Transverse colon (tissue), 4 donors: ENCODE measurements around the gene MAPK13. TPM values are rescaled to one million over a fixed set of nuclear protein-coding genes. Genes with fewer than 3 reads are reported as not detected.

ENCODE experiments used
- DNase-seq: peaks from one replicate; pipeline ENCODE4 v3.0.0-alpha.2; 2019
- H3K27ac ChIP-seq, 4 donors: fragments of 200-600 bp; sonication (generic); 2 replicates each; pipeline ENCODE4 v1.5.1; 2016 to 2018; ENCODE audit warnings: inconsistent platforms in 4 of 4
- H3K27me3 ChIP-seq: fragments of 200-600 bp; sonication (generic); 2 replicates; pipeline ENCODE4 v1.5.1; 2017; ENCODE audit warnings: inconsistent platforms
- H3K36me3 ChIP-seq, 4 donors: fragments of 200-600 bp; sonication (generic); 2 replicates each; pipeline ENCODE4 v1.5.1; 2017 to 2019; ENCODE audit warnings: inconsistent platforms in 4 of 4
- H3K4me1 ChIP-seq, 4 donors: fragments of 200-600 bp; sonication (generic); 2 replicates each; pipeline ENCODE4 v1.5.1; 2017 to 2020; ENCODE audit warnings: inconsistent platforms in 4 of 4
- H3K4me3 ChIP-seq, 4 donors: fragments of 200-600 bp; sonication (generic); 1 replicate in 1 of 4; 2 replicates in 3 of 4; pipeline versions ENCODE4 v1.5.1 to v1.6.1; 2017 to 2019; ENCODE audit warnings: inconsistent platforms in 4 of 4
- H3K9me3 ChIP-seq, 2 donors: fragments of 200-600 bp; sonication (generic); 2 replicates each; pipeline ENCODE4 v1.5.1; 2017 to 2019; ENCODE audit warnings: inconsistent platforms in 2 of 2
- CTCF ChIP-seq, 5 experiments: fragments of 200-600 bp in 3 of 5; fragments of 450-650 bp in 2 of 5; sonication (generic) in 3 of 5; IDR thresholded peaks; 1 replicate in 2 of 5; 2 replicates in 3 of 5; pipeline ENCODE4 v1.5.1; 2016 to 2017; ENCODE audit warnings: antibody characterized with exemption in 5 of 5, inconsistent platforms in 3 of 5, mild to moderate bottlenecking in 2 of 5, moderate library complexity in 1 of 5
- EP300 ChIP-seq: sonication (generic); formaldehyde crosslinking; IDR thresholded peaks from one replicate; pipeline ENCODE4 v1.6.1; 2017; ENCODE audit warnings: antibody characterized with exemption, low read depth
- POLR2A ChIP-seq: fragments of 450-650 bp; IDR thresholded peaks from one replicate; pipeline ENCODE4 v1.6.1; 2016; ENCODE audit warnings: antibody characterized with exemption, mild to moderate bottlenecking, moderate library complexity
- POLR2AphosphoS5 ChIP-seq, 3 donors: sonication (generic); formaldehyde crosslinking; IDR thresholded peaks; one replicate each; pipeline ENCODE4 v1.6.1; 2016; ENCODE audit warnings: antibody characterized with exemption in 3 of 3
- WGBS, 2 donors: methylation state at CpG; one replicate each; pipeline ENCODE4 v1.1.5; 2018; ENCODE audit warnings: low coverage in 1 of 2; 5-methylcytosine and 5-hydroxymethylcytosine counted together
- in situ Hi-C, 4 donors: fragments of 200-750 bp; cut with MboI; loops; one replicate each; pipeline versions ENCODE4 v1.15.0 to v1.15.1; 2017; ENCODE audit warnings: low sequenced_read_pairs in 3 of 4, low pct_ligation_motif_present in 1 of 4, low pct_unique_long_range_greater_than_20kb in 1 of 4
- intact Hi-C: fragments of 100-400 bp; cut with DNase I; formaldehyde crosslinking; loops from one replicate; pipeline ENCODE4 v1.15.1; 2023; ENCODE audit warnings: low total_unique reads
- total RNA-seq, 4 donors: library from RNA; depleted of rRNA; stranded (reverse); fragments of >200 nt; gene quantifications; one replicate each; pipeline ENCODE4 v1.1.0, GENCODE V29; 2016

Gene MAPK13
- total RNA-seq, 4 donors from 2014 or later = 67.7 to 200 (median 146) TPM

DNA sequence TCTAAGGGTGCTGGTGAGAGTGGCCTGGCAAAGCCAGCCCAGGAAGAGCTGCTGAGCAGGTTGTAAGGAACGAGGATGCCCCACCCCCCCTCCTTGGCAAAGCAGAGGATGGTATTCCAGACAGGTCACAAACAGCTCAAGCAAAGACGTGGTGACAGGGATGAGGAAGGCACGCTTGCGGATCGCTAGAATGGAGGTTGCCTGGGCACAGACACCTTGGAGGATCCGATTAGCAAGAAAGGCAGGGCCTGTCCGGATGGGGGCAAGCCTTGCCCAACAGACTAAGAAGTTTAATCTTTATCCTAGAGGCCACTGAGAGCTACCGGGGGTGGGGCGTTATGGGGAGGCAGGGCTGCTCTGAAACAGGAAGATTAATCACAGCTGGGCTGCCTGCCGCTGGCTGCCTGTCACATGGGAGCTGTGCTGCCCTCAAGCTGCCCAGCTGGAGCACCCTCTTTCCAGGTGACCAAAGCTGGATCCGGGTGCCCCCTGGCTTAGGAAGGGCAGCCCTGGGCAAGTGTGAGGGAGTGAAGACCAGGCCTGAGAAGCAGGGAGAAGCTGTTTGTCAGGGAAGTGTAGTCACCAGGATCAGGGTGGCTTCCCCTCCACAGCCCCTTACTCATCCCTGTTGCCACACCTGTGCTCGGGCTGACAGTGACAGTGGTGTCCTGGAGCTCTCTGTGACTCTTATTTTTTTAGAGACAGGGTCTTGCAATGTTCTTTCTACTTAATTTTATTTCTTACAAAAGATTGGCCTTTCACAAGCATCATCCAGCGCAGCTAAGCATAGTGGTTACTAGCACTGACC lies 9.1 kb upstream of the MAPK13 start:
- peak; percentile 83 for DNase-seq
- intact Hi-C loops = no loop called here
- in situ Hi-C loops = loop anchor here in 1 of 4 donors (25.0 kb wide), 1 partner anchor 241 kb away; no protein-coding TSS in a partner anchor
- H3K4me1 ChIP-seq = peaks cover 14 to 47% (median 24%) of the 10 kb centered on the region in 4 donors
- peaks cover 0 to 3% (median 0%) of the 10 kb centered on the region in 4 donors for H3K36me3 ChIP-seq
- H3K27ac ChIP-seq = peak overlapping the region; percentile 81 to 86 (median 84)
- no peaks in the 10 kb centered on the region for H3K27me3 ChIP-seq
- peak in 1 of 3 donors; percentile 21 for TF ChIP-seq POLR2AphosphoS5 (IDR thresholded peaks at IDR 0.05)
- peak in 1 of 5 experiments; percentile 8 for TF ChIP-seq CTCF (IDR thresholded peaks at IDR 0.05)
- TF ChIP-seq EP300 = no peak
- H3K4me3 ChIP-seq = no peak overlapping the region
- 22 to 52% methylated on average over 3 to 12 of the region's 13 CpGs for WGBS, 2 donors
- no peaks in the 10 kb centered on the region for H3K9me3 ChIP-seq

DNA sequence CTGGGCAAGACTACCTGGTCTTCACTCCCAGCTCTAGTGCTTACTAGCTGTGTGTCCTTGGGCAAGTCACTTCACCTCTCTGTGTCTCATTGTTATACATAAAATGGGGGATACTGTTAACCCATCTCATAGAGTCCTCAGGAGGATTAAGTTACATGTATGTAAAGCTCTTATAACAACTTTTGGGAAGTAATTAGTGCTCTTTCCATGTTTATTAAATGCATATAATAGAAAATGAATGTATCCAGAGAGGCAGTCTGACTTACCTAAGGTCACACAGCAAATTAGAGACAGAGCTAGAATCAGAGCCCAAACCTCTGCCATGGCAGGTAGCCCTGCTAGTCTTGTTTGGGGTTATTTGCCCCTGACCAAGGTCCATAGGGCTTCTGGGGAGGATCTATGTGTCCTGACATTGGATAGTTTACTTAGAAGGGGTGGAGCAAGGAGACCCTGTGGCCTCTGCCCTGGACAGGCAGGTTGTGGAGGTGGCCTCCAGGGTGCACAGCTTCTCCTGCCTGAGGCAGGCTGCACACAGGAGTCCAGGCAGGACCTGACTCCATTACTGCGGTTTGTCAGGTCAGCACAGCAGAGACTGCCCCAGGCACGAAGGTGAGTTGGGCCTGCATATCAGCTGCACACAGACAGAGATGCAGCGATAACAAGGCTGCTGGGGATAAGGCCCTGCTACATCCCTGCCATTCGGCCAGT lies 8.4 kb upstream of the MAPK13 start:
- no peak for DNase-seq
- intact Hi-C loops (loop anchor here (2.0 kb wide), 1 partner anchor 71 kb away; no protein-coding TSS in a partner anchor), in situ Hi-C loops (loop anchor here in 1 of 4 donors (25.0 kb wide), 1 partner anchor 240 kb away; no protein-coding TSS in a partner anchor)
- Histone ChIP-seq H3K36me3 (no peaks in the 10 kb centered on the region), H3K27me3 (no peaks in the 10 kb centered on the region), H3K27ac (peak overlapping the region; percentile 81 to 86 (median 84)), H3K4me3 (no peak overlapping the region), H3K9me3 (no peaks in the 10 kb centered on the region), H3K4me1 (peaks cover 14 to 43% (median 24%) of the 10 kb centered on the region in 4 donors)
- 60 to 76% methylated on average over 2 to 4 of the region's 4 CpGs for WGBS, 2 donors
- TF ChIP-seq POLR2AphosphoS5 (IDR thresholded peaks at IDR 0.05) (no peak), CTCF (IDR thresholded peaks at IDR 0.05) (no peak)

DNA sequence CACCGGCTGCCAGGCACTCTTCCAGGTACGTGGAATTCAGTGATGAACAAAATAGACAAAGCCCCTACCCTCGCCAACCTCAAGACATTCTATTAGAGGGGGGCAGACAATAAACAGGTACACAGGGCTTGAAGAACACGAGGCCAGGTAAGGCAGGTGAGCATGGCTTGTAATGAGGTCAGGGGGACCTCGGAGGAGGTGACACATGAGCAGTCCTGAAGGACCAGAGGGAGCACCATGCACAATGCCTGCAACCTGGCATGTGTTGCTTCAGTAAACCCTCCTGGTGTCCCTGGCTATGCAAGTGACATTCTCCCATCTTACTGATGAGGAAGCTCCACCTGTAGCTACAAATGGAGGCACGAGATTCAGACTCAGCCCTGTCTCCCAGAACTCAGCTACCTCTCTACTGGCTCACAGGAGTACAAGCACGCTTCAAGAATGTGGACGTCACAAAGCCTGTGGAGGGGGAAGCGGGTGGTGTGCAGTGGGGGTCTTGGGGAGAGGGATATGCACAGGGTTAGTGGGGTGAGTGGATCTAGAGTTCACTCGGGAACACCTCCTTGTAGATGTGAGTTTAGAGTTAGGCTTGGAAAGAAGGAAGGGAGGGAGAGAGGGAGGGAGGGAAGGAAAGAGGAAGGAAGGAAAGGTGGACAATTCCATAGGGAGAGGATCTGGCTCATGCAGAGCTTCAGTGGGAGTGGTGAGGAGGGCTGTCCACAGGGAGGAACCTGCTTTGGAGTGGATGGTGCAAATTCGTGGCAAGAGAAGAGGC lies 7.6 kb upstream of the MAPK13 start:
- Histone ChIP-seq H3K4me1 (peaks cover 14 to 35% (median 24%) of the 10 kb centered on the region in 4 donors), H3K9me3 (no peaks in the 10 kb centered on the region), H3K36me3 (no peaks in the 10 kb centered on the region), H3K27ac (no peak overlapping the region), H3K27me3 (no peaks in the 10 kb centered on the region), H3K4me3 (no peak overlapping the region)
- no peak for TF ChIP-seq POLR2AphosphoS5 (IDR thresholded peaks at IDR 0.05)
- no peak for TF ChIP-seq EP300
- no peak for TF ChIP-seq POLR2A
- TF ChIP-seq CTCF (IDR thresholded peaks at IDR 0.05) = no peak
- no peak for DNase-seq
- intact Hi-C loops (loop anchor here (2.0 kb wide), 1 partner anchor 70 kb away; no protein-coding TSS in a partner anchor), in situ Hi-C loops (loop anchor here in 1 of 4 donors (25.0 kb wide), 1 partner anchor 240 kb away; no protein-coding TSS in a partner anchor)
- WGBS, 2 donors = 77 to 79% methylated on average over 4 to 11 of the region's 11 CpGs
